ENCODE data around the gene MROH2A.

MROH2A gene

GRCh38 chr2:233848276-233848675, 70.1 kb downstream of the MROH2A start:
- no peaks in the 10 kb centered on the region for H3K27me3 ChIP-seq (ENCODE audit: insufficient read depth, low read length, poor library complexity, severe bottlenecking)
- TF ChIP-seq CTCF (conservative IDR thresholded peaks at IDR 0.05; ENCODE audit: low read length) (no peak), EZH2phosphoT487 (IDR thresholded peaks at IDR 0.05; ENCODE audit: borderline replicate concordance) (no peak)
- peaks cover 59% of the 10 kb centered on the region for H3K4me1 ChIP-seq (ENCODE audit: insufficient read depth, low read length, poor library complexity, severe bottlenecking)
- peak overlapping the region; percentile 97 for H3K4me2 ChIP-seq (ENCODE audit: low read depth, low read length, poor library complexity, severe bottlenecking)
- H3K9me3 ChIP-seq (ENCODE audit: insufficient read depth, low read depth, low read length): no peaks in the 10 kb centered on the region
- H4K20me1 ChIP-seq (ENCODE audit: insufficient read depth, low read length, poor library complexity, severe bottlenecking): peaks cover 69% of the 10 kb centered on the region
- no peaks in the 10 kb centered on the region for H3K9me2 ChIP-seq (replicated peaks; ENCODE audit: low read depth, low read length)
- no peaks in the 10 kb centered on the region for H3F3A ChIP-seq (ENCODE audit: low read depth)
- peaks cover 87% of the 10 kb centered on the region for H3K36me3 ChIP-seq (ENCODE audit: insufficient read depth, low read length)
- peak overlapping the region; percentile 24 for H3K9ac ChIP-seq (ENCODE audit: low read depth, low read length, poor library complexity, severe bottlenecking)
- H2AFZ ChIP-seq (ENCODE audit: low read length): no peak overlapping the region
- peak overlapping the region; percentile 97 for H3K4me3 ChIP-seq (ENCODE audit: low read length, poor library complexity, severe bottlenecking)
- peaks cover 100% of the 10 kb centered on the region for H3K79me2 ChIP-seq (ENCODE audit: insufficient read depth, low read length)

GRCh38 chr2:233849607-233850271, 71.6 kb downstream of the MROH2A start:
- Histone ChIP-seq H3K9ac (ENCODE audit: low read depth, low read length, poor library complexity, severe bottlenecking) (peak overlapping the region; percentile 31), H3K4me2 (ENCODE audit: low read depth, low read length, poor library complexity, severe bottlenecking) (peak overlapping the region; percentile 97), H3K4me3 (ENCODE audit: low read length, poor library complexity, severe bottlenecking) (peak overlapping the region; percentile 97), H3K27me3 (ENCODE audit: insufficient read depth, low read length, poor library complexity, severe bottlenecking) (peaks cover 6% of the 10 kb centered on the region), H3K36me3 (ENCODE audit: insufficient read depth, low read length) (peaks cover 75% of the 10 kb centered on the region), H3K79me2 (ENCODE audit: insufficient read depth, low read length) (peaks cover 97% of the 10 kb centered on the region), H3K4me1 (ENCODE audit: insufficient read depth, low read length, poor library complexity, severe bottlenecking) (peaks cover 62% of the 10 kb centered on the region), H3F3A (ENCODE audit: low read depth) (no peaks in the 10 kb centered on the region), H4K20me1 (ENCODE audit: insufficient read depth, low read length, poor library complexity, severe bottlenecking) (peaks cover 70% of the 10 kb centered on the region), H3K9me2 (replicated peaks; ENCODE audit: low read depth, low read length) (no peaks in the 10 kb centered on the region), H3K9me3 (ENCODE audit: insufficient read depth, low read depth, low read length) (no peaks in the 10 kb centered on the region), H2AFZ (ENCODE audit: low read length) (no peak overlapping the region)
- no peak for TF ChIP-seq CTCF (conservative IDR thresholded peaks at IDR 0.05; ENCODE audit: low read length)
- no peak for TF ChIP-seq EZH2phosphoT487 (IDR thresholded peaks at IDR 0.05; ENCODE audit: borderline replicate concordance)

GRCh38 chr2:233850745-233851144, 72.6 kb downstream of the MROH2A start:
- Histone ChIP-seq H3F3A (ENCODE audit: low read depth) (no peaks in the 10 kb centered on the region), H3K9ac (ENCODE audit: low read depth, low read length, poor library complexity, severe bottlenecking) (peak overlapping the region; percentile 31), H3K4me1 (ENCODE audit: insufficient read depth, low read length, poor library complexity, severe bottlenecking) (peaks cover 69% of the 10 kb centered on the region), H3K4me3 (ENCODE audit: low read length, poor library complexity, severe bottlenecking) (peak overlapping the region; percentile 97), H4K20me1 (ENCODE audit: insufficient read depth, low read length, poor library complexity, severe bottlenecking) (peaks cover 70% of the 10 kb centered on the region), H3K9me3 (ENCODE audit: insufficient read depth, low read depth, low read length) (no peaks in the 10 kb centered on the region), H3K79me2 (ENCODE audit: insufficient read depth, low read length) (peaks cover 93% of the 10 kb centered on the region), H2AFZ (ENCODE audit: low read length) (no peak overlapping the region), H3K36me3 (ENCODE audit: insufficient read depth, low read length) (peaks cover 66% of the 10 kb centered on the region), H3K27me3 (ENCODE audit: insufficient read depth, low read length, poor library complexity, severe bottlenecking) (peaks cover 6% of the 10 kb centered on the region), H3K4me2 (ENCODE audit: low read depth, low read length, poor library complexity, severe bottlenecking) (peak overlapping the region; percentile 97), H3K9me2 (replicated peaks; ENCODE audit: low read depth, low read length) (no peaks in the 10 kb centered on the region)
- TF ChIP-seq EZH2phosphoT487 (IDR thresholded peaks at IDR 0.05; ENCODE audit: borderline replicate concordance) (no peak), CTCF (conservative IDR thresholded peaks at IDR 0.05; ENCODE audit: low read length) (no peak)
